ENCODE measurements around the gene MTR. TPM values are rescaled to one million over a fixed set of nuclear protein-coding genes. Genes with fewer than 3 reads are reported as not detected.

The MTR gene
- total RNA-seq, result 28.8 and 41.6 TPM in 2 replicates

DNA sequence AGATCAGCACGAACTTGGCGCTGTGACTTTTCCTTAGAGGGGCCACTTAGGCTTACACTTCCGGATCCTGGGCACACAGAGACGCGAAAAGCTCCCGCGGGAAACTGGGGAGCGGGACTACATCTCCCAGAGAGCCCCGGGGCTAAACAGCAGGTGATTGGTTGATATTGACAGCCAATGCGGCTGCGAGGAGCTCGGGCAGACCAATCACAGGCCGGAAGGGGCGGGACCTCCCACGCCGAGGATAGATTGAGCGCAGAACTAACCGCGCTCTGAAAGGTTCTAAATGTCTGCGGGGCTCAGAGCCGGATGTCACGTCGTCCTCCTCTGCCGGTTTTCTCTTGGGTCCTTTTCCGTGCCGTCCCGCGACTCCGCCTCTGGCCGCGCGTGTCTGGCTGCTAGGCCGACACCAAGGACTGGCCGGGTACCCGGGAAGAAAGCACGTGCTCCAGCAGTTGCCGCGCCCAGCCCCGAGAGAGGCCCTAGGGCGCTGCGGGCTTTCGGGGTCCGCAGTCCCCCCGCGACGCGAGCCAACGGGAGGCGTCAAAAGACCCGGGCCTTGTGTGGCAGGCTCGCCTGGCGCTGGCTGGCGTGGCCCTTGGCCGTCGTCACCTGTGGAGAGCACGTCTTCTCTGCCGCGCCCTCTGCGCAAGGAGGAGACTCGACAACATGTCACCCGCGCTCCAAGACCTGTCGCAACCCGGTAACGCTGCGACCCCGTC lies at the start of gene MTR:
Gene MTR, plus strand, starts transcription at position 258 of the 722 bp plus-strand sequence. Its CDS starts 412 bp downstream, at position 670.

Other genes starting within 250 kb of the MTR start
- 16.7 and 30.8 TPM in 2 replicates for gene HEATR1, start 190.8 kb upstream of the MTR start, total RNA-seq
- not detected in 2 replicates for gene ACTN2, start 108.8 kb upstream of the MTR start, total RNA-seq
- gene MT1HL1, start 209.1 kb downstream of the MTR start, total RNA-seq, result not detected in 2 replicates
- 0.22 and 0.95 TPM in 2 replicates for gene RYR2, start 246.9 kb downstream of the MTR start, total RNA-seq